ENCODE measurements around the gene ATP6V1A.
"Not testable (repeated sequence)": the region's sequence is repeated elsewhere in the genome, so short reads cannot be mapped to it uniquely, and the experiment has no call there.

Gene ATP6V1A

DNA sequence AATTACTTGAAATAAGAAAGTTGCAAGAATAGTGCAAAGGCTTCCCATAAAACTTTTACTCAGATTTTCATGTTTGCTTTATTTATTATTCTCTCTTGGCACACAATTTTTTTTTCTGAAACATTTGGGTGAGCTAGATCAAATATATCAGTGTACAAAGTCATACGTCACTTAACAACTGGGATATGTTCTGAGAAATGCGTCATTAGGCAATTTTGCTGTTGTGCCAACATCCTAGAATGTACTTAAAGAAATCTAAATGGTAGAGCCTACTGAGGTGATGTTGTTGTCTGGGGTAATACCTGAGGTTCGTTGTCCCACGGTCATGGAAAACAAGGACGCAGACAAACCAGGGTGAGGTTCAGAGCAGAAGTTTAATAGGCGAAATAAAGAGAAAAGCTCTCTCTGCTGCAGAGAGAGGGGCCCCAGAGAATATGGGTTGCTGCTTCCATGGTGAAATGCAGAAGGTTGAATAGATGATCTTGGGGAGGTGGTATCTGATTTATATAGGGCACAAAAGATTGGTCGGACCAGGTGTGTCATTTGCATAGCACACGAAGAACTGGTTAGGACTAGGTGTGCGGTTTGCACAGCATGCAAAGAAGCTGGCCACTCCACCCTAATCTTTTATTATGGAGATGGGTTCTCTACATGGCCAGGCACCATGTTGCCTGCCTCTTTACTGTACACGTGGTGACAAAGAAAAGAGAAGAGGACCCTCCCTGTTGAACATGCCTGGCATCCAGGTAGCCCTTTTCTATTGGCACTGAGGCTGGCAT lies 82.9 kb downstream of the ATP6V1A start:
- DNase-seq: no peak

- no peak for DNase-seq
Measured at GRCh38 chr3:113831103-113831355, 84.2 kb downstream of the ATP6V1A start.

GRCh38 chr3:113832477-113833164 lies 85.8 kb downstream of the ATP6V1A start:
- DNase-seq: no peak

GRCh38 chr3:113834983-113835382 lies 88.1 kb downstream of the ATP6V1A start:
- no peak for DNase-seq

GRCh38 chr3:113838631-113839209 lies 91.9 kb downstream of the ATP6V1A start, which contains the start of gene GRAMD1C:
TSS of gene GRAMD1C (plus strand) at chr3:113838788. CDS start at chr3:113838910, 122 bp downstream.
- DNase-seq: peak; percentile 53

DNA sequence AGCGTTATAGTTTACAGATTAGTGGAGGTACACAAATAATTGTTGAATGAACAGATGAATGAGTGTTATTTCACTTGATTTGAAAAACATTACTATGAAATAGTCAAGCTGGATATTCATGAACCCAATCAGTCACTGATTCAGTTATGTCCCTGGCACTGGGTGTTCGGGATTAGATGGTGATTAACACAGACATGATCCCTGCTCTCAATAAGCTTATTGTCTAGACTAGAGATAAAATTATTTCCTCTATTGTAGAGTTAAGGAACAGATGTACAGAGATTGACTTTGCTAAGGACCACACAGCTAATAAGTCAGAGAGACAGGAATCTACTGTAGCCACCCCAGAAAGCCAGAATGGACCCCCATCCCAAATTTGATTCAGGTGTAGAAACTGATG lies 92.7 kb downstream of the ATP6V1A start:
- no peak for DNase-seq

- peak; percentile 4 for DNase-seq
Measured at GRCh38 chr3:113844622-113845222, 97.9 kb downstream of the ATP6V1A start.

GRCh38 chr3:113847247-113847646 lies 100.4 kb downstream of the ATP6V1A start:
- no peak for DNase-seq

DNA sequence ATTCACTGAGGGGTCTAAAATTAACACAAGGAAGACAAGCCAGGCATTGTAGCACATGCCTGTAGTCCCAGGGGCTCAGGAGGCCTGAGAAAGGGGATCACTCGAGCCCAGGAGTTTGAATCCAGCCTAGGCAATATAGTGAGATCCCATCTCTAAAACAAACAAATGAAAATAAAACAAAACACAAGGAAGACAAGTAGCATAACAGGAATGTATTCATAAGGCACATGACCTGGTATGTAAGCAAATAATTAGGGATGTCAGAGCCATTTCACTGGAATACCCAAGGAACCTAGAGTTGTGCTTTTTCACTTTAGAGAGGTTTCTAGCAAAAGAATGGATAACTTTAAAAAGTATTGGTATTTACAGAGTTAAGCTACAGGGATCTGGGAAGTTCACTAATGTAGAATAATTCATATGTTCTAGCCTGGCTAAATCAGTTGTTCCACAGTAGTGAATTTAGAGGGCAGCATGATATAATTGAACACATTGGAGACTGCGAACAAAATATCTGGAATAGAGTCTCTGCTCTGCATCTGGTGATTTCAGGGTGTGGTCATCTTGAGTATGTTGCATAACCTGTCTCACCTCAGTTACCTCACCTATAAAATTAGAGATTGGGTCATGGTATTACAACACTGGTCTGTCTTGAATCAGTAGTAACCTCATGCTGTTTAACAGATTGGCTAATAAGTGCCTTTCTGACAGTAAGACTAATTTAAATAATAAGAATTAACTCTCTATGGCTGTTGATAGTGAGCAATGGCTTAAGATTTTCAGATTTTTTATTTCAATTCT lies 101.0 kb downstream of the ATP6V1A start:
- DNase-seq: no peak

- DNase-seq: not testable (repeated sequence)
Measured at GRCh38 chr3:113849071-113849470, 102.2 kb downstream of the ATP6V1A start.

GRCh38 chr3:113849841-113850240 lies 103.0 kb downstream of the ATP6V1A start:
- DNase-seq: not testable (repeated sequence)

GRCh38 chr3:113850391-113850790 lies 103.6 kb downstream of the ATP6V1A start:
- DNase-seq: not testable (repeated sequence)

- DNase-seq: no peak
Measured at GRCh38 chr3:113852506-113852905, 105.7 kb downstream of the ATP6V1A start.

Data from GF-D8 (cell line).